T47D (cell line): ENCODE measurements around the gene PHYKPL.
"Not testable (repeated sequence)": the region's sequence is repeated elsewhere in the genome, so short reads cannot be mapped to it uniquely, and the experiment has no call there.

Experiments
- DNase-seq, 2 experiments: peaks; one replicate each; pipeline versions ENCODE4 v3.0.0 to v3.0.0-alpha.2; 2011 to 2012; ENCODE audit warnings: low read depth in 1 of 2, low spot score in 1 of 2
- JUND ChIP-seq: IDR thresholded peaks from 2 replicates; pipeline ENCODE4 v1.6.1; 2012; ENCODE audit warnings: low read depth
- in situ Hi-C: cut with HindIII; loops from 2 replicates; pipeline ENCODE4 v1.10.0; 2016; ENCODE audit warnings: low sequenced_read_pairs, low pct_unique_long_range_greater_than_20kb

Gene PHYKPL

DNA sequence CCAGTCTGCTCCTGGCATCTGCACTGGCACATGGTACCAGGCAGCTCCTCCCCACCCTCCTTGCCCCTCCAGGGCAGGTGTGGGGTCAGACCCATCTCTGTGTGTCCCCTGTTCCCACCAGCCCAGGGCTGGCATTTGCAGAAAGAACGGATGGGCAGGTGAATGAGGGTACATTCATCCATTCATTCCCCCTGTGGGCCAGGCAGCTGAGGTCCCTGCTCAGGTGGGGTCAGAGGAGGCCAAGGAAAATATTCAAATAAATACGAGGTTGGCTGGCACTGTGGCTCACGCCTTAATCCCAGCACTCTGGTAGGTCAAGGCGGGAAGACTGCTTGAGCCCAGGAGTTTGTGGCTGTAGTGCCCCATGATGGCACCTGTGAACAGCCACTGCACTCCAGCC lies 25.0 kb upstream of the PHYKPL start:
- in situ Hi-C loops: no loop called here
- no peak for DNase-seq
- TF ChIP-seq JUND: no peak

DNA sequence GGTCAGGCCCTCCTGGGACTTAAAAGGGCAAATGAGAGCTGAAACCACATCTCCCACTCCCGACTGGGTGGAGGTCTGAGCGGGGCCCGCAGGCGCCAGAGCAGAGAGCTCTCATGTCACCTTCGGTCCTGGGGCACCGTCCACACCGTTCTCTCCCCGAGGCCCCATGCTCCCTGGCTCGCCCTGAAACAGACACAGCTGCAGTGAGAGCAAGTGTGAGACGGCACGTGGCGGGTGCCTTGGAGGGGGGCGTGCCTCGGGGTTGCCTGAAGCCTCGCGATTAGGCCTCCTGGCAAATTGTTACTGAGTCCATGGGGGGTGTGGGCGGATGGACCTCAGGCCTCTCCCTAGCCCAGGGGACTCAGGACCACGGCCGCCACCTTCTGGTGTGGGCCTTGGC lies 24.1 kb upstream of the PHYKPL start:
- in situ Hi-C loops: no loop called here
- DNase-seq: no peak
- no peak for TF ChIP-seq JUND

DNA sequence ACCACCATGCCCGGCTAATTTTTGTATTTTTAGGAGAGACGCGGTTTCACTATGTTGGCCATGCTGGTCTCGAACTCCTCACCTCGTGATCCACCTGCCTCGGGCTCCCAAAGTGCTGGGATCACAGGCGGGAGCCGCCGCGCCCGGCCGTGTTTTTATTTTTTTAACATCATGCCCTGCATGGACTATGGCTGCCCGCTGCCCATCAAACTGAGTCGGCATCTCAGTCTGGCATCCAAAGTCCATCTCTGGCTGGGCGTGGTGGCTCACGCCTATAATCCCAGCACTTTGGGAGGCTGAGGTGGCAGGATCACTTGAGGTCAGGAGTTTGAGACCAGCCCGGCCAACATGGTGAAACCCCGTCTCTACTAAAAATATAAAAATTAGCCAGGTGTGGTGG lies 21.0 kb upstream of the PHYKPL start:
- in situ Hi-C loops, DNase-seq: not testable (repeated sequence)

DNA sequence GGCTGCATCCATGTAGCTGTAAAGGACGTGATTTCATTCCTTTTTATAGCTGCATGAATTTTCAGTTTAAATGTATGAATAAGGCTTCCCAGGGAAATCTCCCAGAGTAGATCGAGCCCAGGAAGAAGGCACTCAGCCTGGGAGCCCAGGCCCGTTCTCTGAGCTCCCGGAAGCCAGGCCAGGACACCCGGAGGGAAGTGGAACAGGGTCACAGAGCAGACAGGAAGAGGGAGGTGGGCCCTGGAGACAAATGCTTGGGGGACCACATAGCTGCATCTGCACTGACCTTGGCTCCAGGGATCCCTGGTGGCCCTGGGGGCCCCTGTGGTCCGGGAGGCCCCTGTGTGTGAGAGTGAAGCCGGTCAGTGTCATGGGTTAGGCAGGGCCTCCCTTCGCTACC lies 19.7 kb upstream of the PHYKPL start:
- in situ Hi-C loops: no loop called here
- no peak for TF ChIP-seq JUND
- no peak for DNase-seq

DNA sequence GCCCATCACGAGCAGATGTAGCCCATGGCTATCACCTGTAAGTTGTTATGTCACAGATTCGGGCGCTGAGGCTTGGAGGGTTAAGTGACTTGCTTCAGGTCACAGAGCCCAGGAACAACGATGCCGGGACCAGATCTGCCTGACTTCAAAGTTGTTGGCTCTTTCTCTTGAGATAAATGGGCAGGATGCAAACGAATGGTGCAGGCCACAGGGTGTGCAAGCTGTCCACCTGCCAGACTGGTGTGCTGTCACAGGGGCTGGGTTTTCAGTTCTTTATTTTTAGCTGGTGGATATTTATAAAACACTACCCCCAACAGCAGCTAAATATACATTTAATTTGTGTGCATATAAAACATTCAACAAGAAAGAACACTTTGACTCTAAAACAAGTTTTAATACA lies 17.7 kb upstream of the PHYKPL start:
- no peak for DNase-seq
- no peak for TF ChIP-seq JUND
- in situ Hi-C loops: no loop called here

DNA sequence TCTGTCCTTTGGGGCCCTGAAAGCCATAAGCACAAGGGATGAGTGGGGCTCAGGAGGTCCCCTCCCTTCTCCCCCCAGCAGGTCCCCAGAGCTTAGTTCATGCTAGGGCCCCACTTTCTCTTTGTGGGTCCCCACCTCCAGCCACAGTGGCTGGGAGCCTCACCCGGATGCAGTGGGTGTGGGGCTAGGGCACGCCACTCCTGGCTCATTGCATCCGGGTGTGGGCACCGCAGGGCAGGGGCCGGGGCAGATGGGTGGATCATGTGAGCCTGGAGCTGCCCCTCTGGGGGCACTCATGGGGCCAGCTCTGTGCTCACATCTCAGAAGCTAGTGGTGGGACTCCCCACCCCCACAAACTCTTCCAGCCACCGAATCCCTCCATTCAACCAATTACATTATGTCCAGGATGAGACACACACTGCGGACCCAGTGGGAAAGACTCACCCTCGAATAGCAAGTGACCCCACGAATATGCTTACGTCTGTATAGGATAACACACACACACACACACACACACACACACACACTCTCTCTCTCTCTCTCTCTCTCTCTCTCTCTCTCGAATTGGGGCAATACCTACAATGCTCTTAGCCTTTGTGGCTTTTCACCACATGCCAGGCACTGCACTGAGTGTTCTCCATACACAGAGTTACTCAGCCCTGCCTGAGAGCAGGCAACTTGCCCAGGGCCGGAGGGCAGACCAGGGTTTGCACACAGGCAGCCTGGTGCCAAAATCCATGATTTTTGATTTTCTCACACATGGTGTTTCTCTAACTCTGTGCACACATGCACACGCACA lies 16.8 kb upstream of the PHYKPL start:
- peak in 1 of 2 experiments; percentile 53 for DNase-seq
- in situ Hi-C loops: no loop called here
- TF ChIP-seq JUND: no peak

DNA sequence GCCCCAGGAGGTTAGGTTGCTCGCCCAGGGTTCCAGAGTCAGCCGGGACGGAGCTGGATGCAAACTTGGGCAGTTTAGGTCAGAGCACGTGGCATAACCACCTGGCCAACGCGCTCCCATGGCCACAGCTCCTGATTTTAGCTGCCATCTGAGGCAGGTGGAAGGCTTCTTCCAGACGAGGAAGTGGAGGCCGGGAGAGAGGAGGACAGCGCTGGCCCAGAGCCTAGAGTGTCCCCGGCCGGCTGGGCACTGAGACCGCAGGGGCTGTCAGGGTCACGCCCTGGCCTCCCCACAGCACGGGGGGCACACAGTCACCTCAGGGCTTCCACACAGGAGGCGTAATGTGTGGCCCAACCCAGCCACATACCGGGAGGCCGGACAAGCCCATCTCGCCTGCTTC lies 16.1 kb upstream of the PHYKPL start:
- in situ Hi-C loops: no loop called here
- no peak for DNase-seq
- TF ChIP-seq JUND: no peak

DNA sequence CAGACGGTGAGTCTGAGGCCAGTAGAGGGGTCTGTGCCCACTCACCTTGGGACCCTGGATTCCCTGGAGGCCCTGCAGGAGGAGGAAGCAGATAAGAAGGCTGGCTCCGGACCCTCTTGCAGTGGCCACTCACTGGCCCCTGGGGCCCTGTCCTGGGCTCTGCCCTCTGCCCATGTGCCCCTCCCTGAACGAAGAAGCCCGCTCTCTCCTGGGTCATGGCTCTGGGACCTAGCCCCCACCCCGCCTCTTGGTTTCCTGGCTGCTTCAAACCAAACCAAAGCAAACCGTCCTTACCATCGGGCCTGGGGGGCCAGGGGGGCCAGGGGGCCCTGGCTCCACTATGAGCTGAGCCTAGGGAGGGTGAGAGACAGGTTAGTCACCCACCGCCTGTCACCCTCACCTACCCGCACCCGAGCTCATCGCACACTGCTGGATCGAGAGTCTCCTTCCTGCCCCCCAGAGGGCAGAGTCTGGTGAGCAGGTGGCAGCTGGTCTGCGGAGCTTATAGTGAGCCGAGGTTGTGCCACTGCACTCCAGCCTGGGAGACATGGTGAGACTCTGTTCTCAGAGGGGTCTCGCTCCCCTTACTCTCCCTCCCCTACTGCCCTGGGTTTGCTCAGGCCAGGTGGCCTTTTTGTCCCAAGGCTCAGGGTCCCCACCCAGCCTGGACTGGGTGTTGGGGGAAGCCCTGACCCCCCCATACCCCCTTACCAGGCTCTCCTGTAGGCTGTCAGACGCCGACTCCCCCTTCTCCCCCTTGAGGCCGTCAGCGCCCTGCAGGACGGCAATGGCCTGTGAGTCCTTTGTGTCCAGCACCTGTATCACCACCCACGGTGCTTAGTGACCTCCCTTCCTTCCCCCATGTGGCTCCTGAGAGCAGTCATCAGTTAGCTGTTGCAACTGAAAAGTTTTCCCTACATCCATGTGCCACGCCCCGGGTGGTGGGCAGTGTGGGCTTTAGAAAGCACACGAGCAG lies 15.2 kb upstream of the PHYKPL start:
- no peak for TF ChIP-seq JUND
- in situ Hi-C loops: no loop called here
- DNase-seq: no peak

DNA sequence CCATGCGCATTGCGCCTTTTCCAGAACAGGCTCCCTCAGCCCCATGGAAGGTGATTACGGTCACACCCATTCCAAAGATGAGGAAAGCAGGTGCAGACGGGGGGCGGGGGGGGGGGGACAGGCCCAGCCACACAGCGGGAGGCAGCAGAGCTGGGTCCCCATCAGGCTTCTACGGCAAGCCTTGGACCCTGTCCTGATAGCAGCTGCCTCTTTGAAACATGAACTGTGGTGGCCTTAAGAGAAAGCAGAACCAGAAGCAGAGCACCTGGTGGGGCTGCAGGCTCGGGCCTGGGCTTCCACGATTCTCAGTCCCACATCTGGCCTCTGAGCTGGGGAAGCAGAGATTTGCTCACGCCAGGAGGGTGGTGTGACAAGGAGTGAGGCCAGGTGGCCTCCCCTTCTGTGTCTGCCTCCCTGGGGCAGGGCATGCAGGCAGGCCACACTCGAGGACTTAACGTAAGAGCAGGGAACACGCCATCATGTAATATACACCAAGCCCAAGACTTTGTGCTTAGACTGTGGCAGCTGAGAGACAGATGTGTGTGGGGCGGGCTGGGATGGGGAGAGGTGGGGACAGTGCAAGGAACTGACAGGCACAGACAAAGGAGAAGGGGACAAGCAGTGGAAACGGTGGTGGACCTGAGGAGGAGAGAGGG lies 14.2 kb upstream of the PHYKPL start:
- DNase-seq: no peak
- no peak for TF ChIP-seq JUND
- in situ Hi-C loops: no loop called here

DNA sequence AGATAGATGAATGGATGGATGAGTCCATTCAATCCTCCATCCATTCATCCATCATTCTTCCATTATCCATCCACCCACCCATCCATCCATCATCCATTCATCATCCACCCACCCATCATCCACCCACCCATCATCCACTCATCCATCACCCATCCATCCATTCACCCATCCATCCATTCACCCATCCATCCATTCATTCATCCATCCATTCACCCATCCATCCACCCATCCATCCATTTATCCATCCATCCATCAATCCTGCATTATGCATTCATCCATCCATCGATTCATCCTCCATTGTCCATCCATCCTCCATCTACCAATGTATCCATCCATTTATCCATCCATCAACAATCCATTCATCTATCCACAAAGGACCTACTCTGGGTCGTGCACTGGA lies 12.8 kb upstream of the PHYKPL start:
- TF ChIP-seq JUND: no peak
- in situ Hi-C loops: no loop called here
- DNase-seq: no peak

DNA sequence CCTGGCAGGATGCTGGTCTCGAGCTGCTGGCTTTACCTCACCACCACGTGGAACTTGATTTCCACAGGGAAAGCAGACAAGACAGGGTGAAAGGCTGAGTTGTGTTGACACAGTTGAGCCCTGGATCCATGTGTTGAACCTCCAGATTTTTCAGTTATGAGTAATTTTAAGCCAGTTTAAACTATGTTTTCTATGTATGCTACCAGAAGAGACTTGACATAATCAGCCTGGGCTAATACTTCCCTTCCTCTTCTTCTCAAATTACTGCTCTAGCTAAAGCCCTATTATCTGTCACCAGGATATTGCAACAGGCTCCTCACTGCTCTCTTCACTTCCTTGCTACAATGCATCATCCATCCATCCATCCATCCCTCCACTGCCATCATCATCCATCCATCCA lies 12.0 kb upstream of the PHYKPL start:
- in situ Hi-C loops: no loop called here
- TF ChIP-seq JUND: no peak
- no peak for DNase-seq

DNA sequence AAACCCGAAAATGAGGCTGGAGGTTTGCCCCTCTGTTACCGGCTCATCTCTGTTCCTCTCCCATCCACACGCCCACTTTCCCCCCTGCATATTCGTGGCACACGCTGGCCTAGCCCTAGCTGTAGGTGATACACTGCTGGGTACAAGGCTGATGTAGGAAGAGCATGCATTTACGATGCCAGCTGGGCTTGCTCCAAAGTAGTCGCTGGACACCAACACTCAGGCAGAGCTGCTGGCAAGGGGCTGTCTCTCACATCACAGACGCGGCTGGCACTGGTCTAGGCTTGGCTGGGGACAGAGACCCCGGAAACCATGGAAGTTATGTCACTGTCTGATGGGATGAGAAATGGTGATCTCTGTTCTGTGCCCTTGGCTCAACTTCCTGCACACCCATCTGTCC lies 9.8 kb upstream of the PHYKPL start:
- DNase-seq: no peak
- in situ Hi-C loops: no loop called here
- no peak for TF ChIP-seq JUND
